ENCODE data around the gene WFIKKN1. TPM values are rescaled to one million over a fixed set of nuclear protein-coding genes. Genes with fewer than 3 reads are reported as not detected.

The WFIKKN1 gene
- total and polyA plus RNA-seq, 5 donors, result 0.15 to 0.70 (median 0.23) TPM

DNA sequence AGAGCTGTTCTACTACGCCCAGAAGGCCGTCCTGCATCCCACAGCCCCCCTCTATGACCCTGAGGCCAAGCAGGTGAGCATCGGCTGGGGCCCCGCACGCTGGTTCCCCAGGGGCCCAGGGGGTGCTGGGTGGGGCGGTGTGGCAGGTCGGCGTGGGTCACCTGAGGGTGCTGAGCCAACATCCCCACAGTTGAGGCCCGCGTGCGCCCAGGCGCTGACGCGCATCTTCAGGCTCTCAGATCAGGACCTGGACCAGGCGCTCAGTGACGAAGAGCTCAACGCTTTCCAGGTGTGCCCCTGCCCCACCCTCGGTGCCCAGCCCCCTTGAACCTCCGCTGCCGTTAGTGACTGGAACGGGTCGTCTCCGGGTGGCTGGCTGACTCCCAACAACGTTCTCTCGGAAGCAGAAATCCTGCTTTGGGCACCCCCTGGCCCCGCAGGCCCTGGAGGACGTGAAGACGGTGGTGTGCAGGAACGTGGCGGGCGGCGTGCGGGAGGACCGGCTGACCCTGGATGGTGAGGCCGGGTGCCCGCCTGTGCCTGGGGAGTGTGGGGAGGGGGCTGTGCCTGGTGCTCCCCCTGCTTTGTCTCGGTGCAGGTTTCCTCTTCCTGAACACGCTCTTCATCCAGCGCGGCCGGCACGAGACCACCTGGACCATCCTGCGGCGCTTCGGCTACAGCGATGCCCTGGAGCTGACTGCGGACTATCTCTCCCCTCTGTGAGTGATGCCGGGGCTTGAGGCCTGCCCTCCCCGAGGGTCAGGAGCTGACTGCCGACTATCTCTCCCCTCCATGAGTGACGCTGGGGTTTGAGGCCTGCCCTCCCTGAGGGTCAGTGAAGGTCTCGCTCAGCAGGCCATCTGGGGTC is 39.9 kb downstream of the WFIKKN1 start:
- no peak for DNase-seq
- H3K9me3 ChIP-seq (ENCODE audit: control insufficient read depth, low read length), result no peaks in the 10 kb centered on the region
- WGBS, result 90% methylated on average over 52 of the region's 52 CpGs
- peaks cover 3% of the 10 kb centered on the region for H3K4me1 ChIP-seq (ENCODE audit: control insufficient read depth, insufficient read depth, low read length)
- H3K27me3 ChIP-seq (ENCODE audit: control insufficient read depth, insufficient read depth), result no peaks in the 10 kb centered on the region
- ATAC-seq, result no peak
- H3K4me3 ChIP-seq (ENCODE audit: low read length), result no peak overlapping the region
- no peak overlapping the region for H3K27ac ChIP-seq (ENCODE audit: low read length)
- intact Hi-C loops (cut with DNase I), result no loop called here

DNA sequence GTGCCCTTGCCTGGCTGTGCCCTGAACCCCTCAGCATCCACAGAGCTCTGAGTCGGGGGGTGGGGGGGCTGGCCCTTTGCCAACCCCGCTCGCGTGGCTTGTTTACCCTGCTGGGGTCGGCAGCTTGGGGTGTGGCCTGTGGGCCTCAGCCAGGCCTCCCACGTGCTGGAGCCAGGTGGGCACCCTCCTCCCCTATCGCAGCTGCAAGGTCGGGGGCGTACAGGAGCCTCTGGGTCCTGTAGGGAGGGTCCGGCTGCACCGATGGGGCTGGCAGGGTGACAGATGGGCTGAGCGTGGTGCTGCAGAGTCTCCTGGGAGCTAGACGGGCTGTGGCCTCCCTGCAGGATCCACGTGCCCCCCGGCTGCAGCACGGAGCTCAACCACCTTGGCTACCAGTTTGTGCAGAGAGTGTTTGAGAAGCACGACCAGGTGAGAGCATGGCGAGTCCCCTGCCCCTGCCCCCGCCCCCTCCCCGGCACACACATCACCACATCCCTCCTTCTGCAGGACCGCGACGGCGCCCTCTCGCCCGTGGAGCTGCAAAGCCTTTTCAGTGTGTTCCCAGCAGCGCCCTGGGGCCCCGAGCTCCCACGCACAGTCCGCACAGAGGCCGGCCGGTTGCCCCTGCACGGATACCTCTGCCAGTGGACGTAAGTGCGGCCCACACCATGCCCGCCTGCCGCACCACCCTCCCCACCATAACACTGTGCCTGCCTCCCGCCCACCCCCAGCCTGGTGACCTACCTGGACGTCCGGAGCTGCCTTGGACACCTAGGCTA is 40.8 kb downstream of the WFIKKN1 start:
- no peak for ATAC-seq
- H3K4me3 ChIP-seq (ENCODE audit: low read length), result no peak overlapping the region
- no peaks in the 10 kb centered on the region for H3K27me3 ChIP-seq (ENCODE audit: control insufficient read depth, insufficient read depth)
- no peaks in the 10 kb centered on the region for H3K9me3 ChIP-seq (ENCODE audit: control insufficient read depth, low read length)
- intact Hi-C loops (cut with DNase I), result no loop called here
- no peak overlapping the region for H3K27ac ChIP-seq (ENCODE audit: low read length)
- peaks cover 3% of the 10 kb centered on the region for H3K4me1 ChIP-seq (ENCODE audit: control insufficient read depth, insufficient read depth, low read length)
- WGBS, result 85% methylated on average over 40 of the region's 40 CpGs
- no peak for DNase-seq

DNA sequence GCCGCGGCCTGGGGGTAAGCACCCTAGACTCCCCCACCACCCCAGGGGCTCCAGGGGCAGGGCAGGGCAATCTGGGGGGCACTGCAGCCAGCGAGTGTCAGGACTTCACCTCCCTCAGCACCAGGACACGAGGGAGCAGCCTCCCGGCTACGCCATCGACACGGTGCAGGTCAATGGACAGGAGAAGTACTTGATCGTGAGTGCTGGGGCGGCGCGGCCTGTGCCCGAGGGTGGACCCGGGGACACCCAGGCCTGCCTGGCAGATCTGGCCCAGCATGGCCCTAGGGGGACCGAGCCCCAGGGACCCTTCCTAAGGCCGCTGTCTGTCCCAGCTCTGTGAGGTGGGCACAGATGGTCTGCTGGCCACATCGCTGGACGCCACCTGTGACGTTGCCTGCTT is 41.6 kb downstream of the WFIKKN1 start:
- WGBS, result 92% methylated on average over 19 of the region's 19 CpGs
- H3K4me3 ChIP-seq (ENCODE audit: low read length), result no peak overlapping the region
- H3K27me3 ChIP-seq (ENCODE audit: control insufficient read depth, insufficient read depth), result no peaks in the 10 kb centered on the region
- no peaks in the 10 kb centered on the region for H3K9me3 ChIP-seq (ENCODE audit: control insufficient read depth, low read length)
- DNase-seq (no peak), ATAC-seq (no peak)
- intact Hi-C loops (cut with DNase I), result no loop called here
- H3K27ac ChIP-seq (ENCODE audit: low read length), result no peak overlapping the region
- peaks cover 3% of the 10 kb centered on the region for H3K4me1 ChIP-seq (ENCODE audit: control insufficient read depth, insufficient read depth, low read length)

DNA sequence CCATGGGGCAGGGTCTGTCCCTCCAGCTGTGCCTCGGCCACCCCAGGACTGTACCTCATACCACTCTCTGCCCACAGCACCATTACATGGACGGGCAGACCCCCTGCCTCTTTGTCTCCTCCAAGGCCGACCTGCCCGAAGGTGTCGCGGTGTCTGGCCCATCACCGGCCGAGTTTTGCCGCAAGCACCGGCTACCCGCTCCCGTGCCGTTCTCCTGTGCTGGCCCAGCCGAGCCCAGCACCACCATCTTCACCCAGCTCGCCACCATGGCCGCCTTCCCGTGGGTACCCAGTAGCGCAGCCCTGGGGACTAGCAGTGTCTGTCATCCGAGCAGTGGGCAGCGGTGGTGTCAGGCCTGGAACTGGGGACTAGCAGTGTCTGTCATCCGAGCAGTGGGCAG is 42.1 kb downstream of the WFIKKN1 start:
- H3K4me1 ChIP-seq (ENCODE audit: control insufficient read depth, insufficient read depth, low read length), result peaks cover 3% of the 10 kb centered on the region
- no peak for ATAC-seq
- no peak overlapping the region for H3K4me3 ChIP-seq (ENCODE audit: low read length)
- H3K27ac ChIP-seq (ENCODE audit: low read length), result no peak overlapping the region
- DNase-seq, result no peak
- intact Hi-C loops (cut with DNase I), result no loop called here
- WGBS, result 94% methylated on average over 21 of the region's 21 CpGs
- no peaks in the 10 kb centered on the region for H3K27me3 ChIP-seq (ENCODE audit: control insufficient read depth, insufficient read depth)
- no peaks in the 10 kb centered on the region for H3K9me3 ChIP-seq (ENCODE audit: control insufficient read depth, low read length)

DNA sequence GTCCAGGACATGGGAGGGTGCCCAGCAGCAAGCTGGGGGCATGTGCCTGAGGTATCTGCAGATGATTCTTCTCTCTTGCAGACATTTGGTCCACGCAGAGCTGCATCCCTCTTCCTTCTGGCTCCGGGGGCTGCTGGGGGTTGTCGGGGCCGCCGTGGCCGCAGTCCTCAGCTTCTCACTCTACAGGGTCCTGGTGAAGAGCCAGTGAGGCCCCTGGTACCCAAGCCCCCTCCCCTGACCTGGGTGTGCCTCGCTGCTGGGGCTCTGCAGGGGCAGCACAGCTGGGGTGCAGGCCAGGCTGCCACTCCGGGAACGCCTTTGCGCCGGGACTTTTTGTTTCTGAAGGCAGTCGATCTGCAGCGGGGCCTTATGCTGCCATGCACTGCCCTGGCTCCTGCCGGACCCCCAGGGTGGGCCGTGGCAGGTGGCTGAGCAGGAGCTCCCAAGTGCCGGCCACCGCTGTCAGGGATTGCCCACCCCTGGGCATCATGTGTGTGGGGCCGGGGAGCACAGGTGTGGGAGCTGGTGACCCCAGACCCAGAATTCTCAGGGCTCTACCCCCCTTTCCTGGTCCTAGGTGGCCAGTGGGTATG is 42.7 kb downstream of the WFIKKN1 start:
- DNase-seq (no peak), ATAC-seq (no peak)
- intact Hi-C loops (cut with DNase I), result no loop called here
- no peaks in the 10 kb centered on the region for H3K27me3 ChIP-seq (ENCODE audit: control insufficient read depth, insufficient read depth)
- WGBS, result 90% methylated on average over 18 of the region's 18 CpGs
- peaks cover 3% of the 10 kb centered on the region for H3K4me1 ChIP-seq (ENCODE audit: control insufficient read depth, insufficient read depth, low read length)
- no peaks in the 10 kb centered on the region for H3K9me3 ChIP-seq (ENCODE audit: control insufficient read depth, low read length)
- H3K27ac ChIP-seq (ENCODE audit: low read length), result no peak overlapping the region
- no peak overlapping the region for H3K4me3 ChIP-seq (ENCODE audit: low read length)

DNA sequence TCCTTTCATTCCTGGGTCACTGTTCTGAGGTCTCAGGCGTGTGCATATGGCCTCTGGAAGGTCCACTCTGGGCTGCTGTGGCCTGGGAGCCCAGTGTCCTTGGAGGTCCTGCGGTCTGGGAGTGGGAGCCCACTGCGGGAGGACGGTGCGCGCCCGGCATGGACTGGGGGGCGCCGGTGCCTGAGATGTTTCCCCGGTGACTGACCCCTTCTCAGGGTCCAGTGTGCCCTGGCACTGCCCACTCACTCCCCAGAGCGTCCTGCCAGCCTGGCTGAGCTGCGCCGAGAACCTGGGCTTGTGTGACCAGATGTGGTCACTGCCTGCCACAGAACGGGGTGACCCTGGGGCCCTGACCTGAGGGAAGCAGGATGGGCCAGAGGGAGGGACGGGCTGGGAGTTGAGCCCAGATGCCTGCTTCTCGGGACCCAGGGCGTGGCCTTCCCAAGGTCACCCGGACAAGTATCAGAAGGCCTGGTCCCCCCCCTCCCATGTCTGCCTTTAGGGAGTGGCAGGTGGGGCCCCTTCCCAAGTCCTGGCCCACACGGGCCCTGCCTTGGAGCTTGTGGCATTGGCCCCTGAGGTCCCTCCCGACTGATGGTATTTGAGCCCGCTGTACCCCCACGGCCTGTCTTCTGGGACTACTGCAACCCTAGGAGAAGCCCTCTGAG is 43.6 kb downstream of the WFIKKN1 start:
- no peaks in the 10 kb centered on the region for H3K9me3 ChIP-seq (ENCODE audit: control insufficient read depth, low read length)
- ATAC-seq (no peak), DNase-seq (no peak)
- no peaks in the 10 kb centered on the region for H3K4me1 ChIP-seq (ENCODE audit: control insufficient read depth, insufficient read depth, low read length)
- WGBS, result 71% methylated on average over 22 of the region's 22 CpGs
- no peak overlapping the region for H3K27ac ChIP-seq (ENCODE audit: low read length)
- no peak overlapping the region for H3K4me3 ChIP-seq (ENCODE audit: low read length)
- intact Hi-C loops (cut with DNase I), result no loop called here
- no peaks in the 10 kb centered on the region for H3K27me3 ChIP-seq (ENCODE audit: control insufficient read depth, insufficient read depth)

DNA sequence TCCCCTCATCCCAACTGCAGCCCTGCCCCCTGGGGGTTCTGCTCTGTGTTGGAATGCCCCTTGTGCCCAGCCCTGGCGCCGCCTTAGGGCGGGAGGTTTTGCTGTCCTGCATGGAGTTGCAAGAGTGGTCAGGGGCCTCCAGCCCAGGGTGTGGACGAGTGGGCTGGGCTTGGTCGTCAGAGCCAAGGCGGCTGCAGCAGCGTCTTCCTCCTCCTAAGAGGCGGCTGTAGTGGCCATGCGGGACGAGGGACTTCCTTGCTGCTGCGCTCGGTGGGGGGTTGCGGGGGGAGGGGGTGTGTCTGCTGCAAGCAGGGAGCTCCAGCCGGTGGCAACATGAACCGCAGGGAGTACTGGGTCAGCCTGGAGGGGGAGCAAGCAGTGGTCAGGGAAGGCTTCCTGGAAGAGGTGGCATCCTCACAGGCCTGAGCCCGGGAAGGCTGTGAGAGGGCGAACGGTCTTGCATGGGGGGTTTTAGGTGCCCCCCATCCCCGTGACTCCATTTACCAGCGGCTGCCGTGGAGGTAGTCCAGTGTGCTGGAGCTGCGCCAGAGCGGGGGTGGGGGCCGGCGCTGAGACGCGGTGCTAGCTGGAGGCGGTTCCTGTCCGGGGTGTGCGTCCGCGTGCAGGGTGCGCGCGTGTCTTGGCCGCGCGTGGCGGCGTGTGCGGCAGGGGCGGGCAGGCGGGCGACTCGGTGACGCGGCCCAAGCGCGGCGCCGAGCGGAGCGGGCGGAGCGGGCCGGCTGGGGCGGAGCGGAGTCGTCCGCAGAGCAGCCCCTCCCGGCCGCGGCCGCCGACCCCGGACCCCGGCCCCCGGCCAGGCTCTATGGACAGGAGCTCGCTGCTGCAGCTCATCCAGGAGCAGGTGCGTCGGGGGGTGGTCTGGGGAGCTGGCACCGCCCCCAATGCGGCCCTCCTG is 44.4 kb downstream of the WFIKKN1 start, which contains the start of gene RHBDL1:
TSS of gene RHBDL1 (plus strand) at position 704 of the 916 bp plus-strand sequence. CDS start at position 824, 120 bp downstream.
- ATAC-seq, result no peak
- Histone ChIP-seq H3K9me3 (ENCODE audit: control insufficient read depth, low read length) (no peaks in the 10 kb centered on the region), H3K4me1 (ENCODE audit: control insufficient read depth, insufficient read depth, low read length) (no peaks in the 10 kb centered on the region), H3K4me3 (ENCODE audit: low read length) (peak within 1 kb of the TSS; percentile 22), H3K27me3 (ENCODE audit: control insufficient read depth, insufficient read depth) (no peaks in the 10 kb centered on the region), H3K27ac (ENCODE audit: low read length) (no peak within 1 kb of the TSS)
- DNase-seq, result peak in 1 of 3 donors; percentile 83
- intact Hi-C loops (cut with DNase I), result no loop called here
- 2% methylated on average over 73 of the region's 73 CpGs for WGBS

DNA sequence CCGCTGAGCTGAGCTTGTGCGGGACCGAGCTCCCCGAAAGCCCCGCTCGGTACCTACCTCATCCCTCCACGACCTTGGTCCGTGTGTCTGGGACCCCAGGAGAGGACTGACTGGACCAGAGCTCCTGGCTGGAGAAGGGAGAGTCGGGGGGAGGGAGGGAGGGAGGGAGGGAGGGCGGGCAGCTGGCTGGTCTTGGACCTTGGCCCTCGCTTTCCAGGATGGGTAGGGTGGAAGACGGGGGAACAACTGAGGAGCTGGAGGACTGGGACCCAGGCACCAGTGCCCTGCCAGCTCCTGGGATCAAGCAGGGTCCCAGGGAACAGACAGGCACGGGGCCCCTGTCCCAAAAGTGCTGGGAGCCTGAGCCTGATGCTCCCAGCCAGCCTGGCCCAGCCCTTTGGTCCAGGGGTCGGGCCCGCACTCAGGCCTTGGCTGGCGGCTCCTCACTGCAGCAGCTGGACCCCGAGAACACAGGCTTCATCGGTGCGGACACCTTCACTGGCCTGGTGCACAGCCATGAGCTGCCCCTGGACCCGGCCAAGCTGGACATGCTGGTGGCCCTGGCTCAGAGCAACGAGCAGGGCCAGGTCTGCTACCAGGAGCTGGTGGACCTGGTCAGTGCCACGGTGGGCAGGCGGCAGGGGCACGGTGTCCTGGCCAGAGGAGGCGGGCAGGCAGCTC is 45.2 kb downstream of the WFIKKN1 start:
- DNase-seq (no peak), ATAC-seq (no peak)
- H3K9me3 ChIP-seq (ENCODE audit: control insufficient read depth, low read length), result no peaks in the 10 kb centered on the region
- no peak overlapping the region for H3K27ac ChIP-seq (ENCODE audit: low read length)
- WGBS, result 42% methylated on average over 25 of the region's 25 CpGs
- H3K4me1 ChIP-seq (ENCODE audit: control insufficient read depth, insufficient read depth, low read length), result peaks cover under 1% of the 10 kb centered on the region
- H3K27me3 ChIP-seq (ENCODE audit: control insufficient read depth, insufficient read depth), result no peaks in the 10 kb centered on the region
- intact Hi-C loops (cut with DNase I), result no loop called here
- peak overlapping the region; percentile 22 for H3K4me3 ChIP-seq (ENCODE audit: low read length)

DNA sequence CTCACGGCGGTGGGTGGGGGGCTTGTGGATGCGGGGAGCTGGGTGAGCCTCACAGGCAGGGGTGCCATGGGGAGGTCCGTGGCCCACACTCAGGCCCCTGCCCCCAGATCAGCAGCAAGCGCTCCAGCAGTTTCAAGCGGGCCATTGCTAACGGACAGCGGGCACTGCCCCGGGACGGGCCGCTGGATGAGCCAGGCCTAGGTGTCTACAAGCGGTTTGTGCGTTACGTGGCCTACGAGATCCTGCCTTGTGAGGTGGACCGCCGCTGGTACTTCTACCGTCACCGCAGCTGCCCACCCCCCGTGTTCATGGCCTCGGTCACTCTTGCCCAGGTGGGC is 45.7 kb downstream of the WFIKKN1 start:
- DNase-seq (no peak), ATAC-seq (no peak)
- Histone ChIP-seq H3K4me1 (ENCODE audit: control insufficient read depth, insufficient read depth, low read length) (peaks cover 5% of the 10 kb centered on the region), H3K4me3 (ENCODE audit: low read length) (no peak overlapping the region), H3K27ac (ENCODE audit: low read length) (no peak overlapping the region), H3K27me3 (ENCODE audit: control insufficient read depth, insufficient read depth) (no peaks in the 10 kb centered on the region), H3K9me3 (ENCODE audit: control insufficient read depth, low read length) (no peaks in the 10 kb centered on the region)
- WGBS, result 90% methylated on average over 21 of the region's 21 CpGs
- intact Hi-C loops (cut with DNase I), result no loop called here

DNA sequence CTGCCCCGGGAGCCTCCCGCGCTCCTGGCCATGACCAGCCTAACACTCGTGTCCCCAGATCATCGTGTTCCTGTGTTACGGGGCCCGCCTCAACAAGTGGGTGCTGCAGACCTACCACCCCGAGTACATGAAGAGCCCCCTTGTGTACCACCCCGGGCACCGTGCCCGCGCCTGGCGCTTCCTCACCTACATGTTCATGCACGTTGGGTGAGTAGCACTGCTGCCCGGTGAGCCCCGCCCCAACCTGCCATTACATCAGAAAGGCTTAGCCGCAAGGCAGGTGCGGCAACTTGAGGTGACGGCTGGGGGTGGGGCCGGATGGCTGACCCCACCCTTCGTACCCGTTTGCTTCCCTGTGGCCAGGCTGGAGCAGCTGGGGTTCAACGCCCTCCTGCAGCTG is 46.1 kb downstream of the WFIKKN1 start:
- H3K4me1 ChIP-seq (ENCODE audit: control insufficient read depth, insufficient read depth, low read length), result peaks cover 7% of the 10 kb centered on the region
- ATAC-seq (no peak), DNase-seq (no peak)
- H3K9me3 ChIP-seq (ENCODE audit: control insufficient read depth, low read length), result no peaks in the 10 kb centered on the region
- no peaks in the 10 kb centered on the region for H3K27me3 ChIP-seq (ENCODE audit: control insufficient read depth, insufficient read depth)
- no peak overlapping the region for H3K27ac ChIP-seq (ENCODE audit: low read length)
- no peak overlapping the region for H3K4me3 ChIP-seq (ENCODE audit: low read length)
- WGBS, result 67% methylated on average over 23 of the region's 23 CpGs
- intact Hi-C loops (cut with DNase I), result no loop called here
